ENCODE results near the gene KANK3. TPM values are rescaled to one million over a fixed set of nuclear protein-coding genes. Genes with fewer than 3 reads are reported as not detected.
"Not testable (repeated sequence)": the region's sequence is repeated elsewhere in the genome, so short reads cannot be mapped to it uniquely, and the experiment has no call there.

The KANK3 gene
- total RNA-seq, 1 experiment from 2014 or later, result 1.2 TPM

GRCh38 chr19:8321067-8321985, 21.7 kb downstream of the KANK3 start, which contains the start of the genes NDUFA7 and RPS28:
Gene NDUFA7 (minus strand): TSS chr19:8321375. CDS start chr19:8321358, 17 bp downstream.
Gene RPS28 (plus strand): TSS chr19:8321496. CDS start chr19:8321531, 35 bp downstream.
- H3K36me3 Mint-ChIP-seq (ENCODE audit: insufficient read depth, unreplicated experiment), result peaks cover 58% of the 10 kb centered on the region
- H3K4me1 Mint-ChIP-seq (ENCODE audit: insufficient read depth, unreplicated experiment), result peaks cover 7% of the 10 kb centered on the region
- no peaks in the 10 kb centered on the region for H3K9me3 Mint-ChIP-seq (ENCODE audit: unreplicated experiment)
- no peak for TF ChIP-seq CTCF (IDR thresholded peaks at IDR 0.05; ENCODE audit: unreplicated experiment)
- peak; percentile 96 for DNase-seq (ENCODE audit: unreplicated experiment)
- peak within 1 kb of the TSS; percentile 88 for H3K4me3 Mint-ChIP-seq (ENCODE audit: unreplicated experiment)
- no peaks in the 10 kb centered on the region for H3K27me3 Mint-ChIP-seq (ENCODE audit: insufficient read depth, unreplicated experiment)
- peak within 1 kb of the TSS; percentile 90 for H3K27ac Mint-ChIP-seq (ENCODE audit: low read depth, unreplicated experiment)
- ChIA-PET CTCF (interaction anchor here (0.5 to 1.2 kb wide), 5 partner anchors 14 to 205 kb away, joined by 3 to 5 read pairs (median 3); no protein-coding TSS in a partner anchor), POLR2A (interaction anchor here (0.6 to 6.7 kb wide), 23 partner anchors 9 to 1775 kb away, joined by 3 to 70 read pairs (median 4); partner anchors contain the start of genes CD320, HNRNPM, MARCHF2 and RAB11B)
- TSS peak; percentile 87 for BruUV-seq (replicated peaks)
- intact Hi-C loops (cut with micrococcal nuclease), result no loop called here

- DNase-seq (ENCODE audit: unreplicated experiment), result no peak
- BruUV-seq (replicated peaks), result no TSS peak
- peaks cover 7% of the 10 kb centered on the region for H3K4me1 Mint-ChIP-seq (ENCODE audit: insufficient read depth, unreplicated experiment)
- H3K36me3 Mint-ChIP-seq (ENCODE audit: insufficient read depth, unreplicated experiment), result peaks cover 61% of the 10 kb centered on the region
- H3K27me3 Mint-ChIP-seq (ENCODE audit: insufficient read depth, unreplicated experiment), result no peaks in the 10 kb centered on the region
- no peak for TF ChIP-seq CTCF (IDR thresholded peaks at IDR 0.05; ENCODE audit: unreplicated experiment)
- no peaks in the 10 kb centered on the region for H3K9me3 Mint-ChIP-seq (ENCODE audit: unreplicated experiment)
- intact Hi-C loops (cut with micrococcal nuclease), result no loop called here
- POLR2A ChIA-PET, result interaction anchor here (0.6 to 6.7 kb wide), 18 partner anchors 8 to 1775 kb away, joined by 3 to 70 read pairs (median 4); partner anchors contain the start of genes CD320, HNRNPM, TIMM44 and ZNF414
- H3K4me3 Mint-ChIP-seq (ENCODE audit: unreplicated experiment), result peak overlapping the region; percentile 88
- peak overlapping the region; percentile 90 for H3K27ac Mint-ChIP-seq (ENCODE audit: low read depth, unreplicated experiment)
- CTCF ChIA-PET, result interaction anchor here (0.6 to 2.5 kb wide), 5 partner anchors 10 to 257 kb away, joined by 3 to 9 read pairs (median 3); partner anchors contain the start of gene MYO1F
Observed at GRCh38 chr19:8320564-8321066, 22.4 kb downstream of the KANK3 start.

- DNase-seq (ENCODE audit: unreplicated experiment), result no peak
- Mint-ChIP-seq H3K27me3 (ENCODE audit: insufficient read depth, unreplicated experiment) (no peaks in the 10 kb centered on the region), H3K27ac (ENCODE audit: low read depth, unreplicated experiment) (peak overlapping the region; percentile 90), H3K36me3 (ENCODE audit: insufficient read depth, unreplicated experiment) (peaks cover 62% of the 10 kb centered on the region), H3K9me3 (ENCODE audit: unreplicated experiment) (no peaks in the 10 kb centered on the region), H3K4me3 (ENCODE audit: unreplicated experiment) (peak overlapping the region; percentile 88), H3K4me1 (ENCODE audit: insufficient read depth, unreplicated experiment) (peaks cover 7% of the 10 kb centered on the region)
- intact Hi-C loops (cut with micrococcal nuclease), result no loop called here
- CTCF ChIA-PET, result interaction anchor here (0.6 to 2.5 kb wide), 8 partner anchors 10 to 257 kb away, joined by 3 to 9 read pairs (median 3); partner anchors contain the start of gene MYO1F
- POLR2A ChIA-PET, result interaction anchor here (0.6 to 6.7 kb wide), 10 partner anchors 9 to 1386 kb away, joined by 3 to 70 read pairs (median 12); partner anchors contain the start of genes CD320, HNRNPM, TIMM44 and ZNF414
- TSS peak; percentile 70 for BruUV-seq (replicated peaks)
- no peak for TF ChIP-seq CTCF (IDR thresholded peaks at IDR 0.05; ENCODE audit: unreplicated experiment)
Observed at GRCh38 chr19:8319807-8320520, 23.1 kb downstream of the KANK3 start.

GRCh38 chr19:8318835-8319234, 24.2 kb downstream of the KANK3 start:
- H3K9me3 Mint-ChIP-seq (ENCODE audit: unreplicated experiment); BruUV-seq (replicated peaks); H3K4me1 Mint-ChIP-seq (ENCODE audit: insufficient read depth, unreplicated experiment); H3K4me3 Mint-ChIP-seq (ENCODE audit: unreplicated experiment); DNase-seq (ENCODE audit: unreplicated experiment); H3K27ac Mint-ChIP-seq (ENCODE audit: low read depth, unreplicated experiment); H3K27me3 Mint-ChIP-seq (ENCODE audit: insufficient read depth, unreplicated experiment); intact Hi-C loops (cut with micrococcal nuclease): not testable (repeated sequence)
- CTCF ChIA-PET, result interaction anchor here (0.6 to 2.5 kb wide), 5 partner anchors 9 to 258 kb away, joined by 3 to 9 read pairs (median 3); no protein-coding TSS in a partner anchor
- peaks cover 63% of the 10 kb centered on the region for H3K36me3 Mint-ChIP-seq (ENCODE audit: insufficient read depth, unreplicated experiment)
- POLR2A ChIA-PET, result interaction anchor here (0.6 kb wide), 1 partner anchor 101 kb away, joined by 3 read pairs; no protein-coding TSS in a partner anchor
